Stromal cell of bone marrow (primary cell): ENCODE data around the gene MCTP2.

Experiments used
- DNase-seq: peaks from one replicate; pipeline ENCODE4 v3.0.0-alpha.2; 2012; ENCODE audit warnings: low read depth

The MCTP2 gene

DNA sequence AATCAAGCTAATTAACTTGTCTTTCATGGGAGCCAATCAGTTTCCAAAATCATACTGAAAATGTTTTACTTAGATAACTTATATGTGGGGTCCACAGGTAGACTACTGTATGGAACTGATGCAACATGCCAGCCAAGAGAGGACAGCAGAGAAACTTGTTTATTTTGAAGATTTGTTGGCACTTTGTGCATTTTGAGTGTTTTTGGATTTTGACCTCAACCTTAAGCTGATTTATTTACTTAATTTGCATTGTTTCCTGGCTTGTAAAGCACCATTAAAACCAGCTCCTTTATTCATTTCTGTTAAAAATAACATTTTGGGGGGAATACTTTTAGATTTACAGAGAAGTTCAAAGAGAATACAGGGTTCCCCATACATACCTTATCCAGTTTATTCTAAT is 166.6 kb downstream of the MCTP2 start:
- DNase-seq = no peak

DNA sequence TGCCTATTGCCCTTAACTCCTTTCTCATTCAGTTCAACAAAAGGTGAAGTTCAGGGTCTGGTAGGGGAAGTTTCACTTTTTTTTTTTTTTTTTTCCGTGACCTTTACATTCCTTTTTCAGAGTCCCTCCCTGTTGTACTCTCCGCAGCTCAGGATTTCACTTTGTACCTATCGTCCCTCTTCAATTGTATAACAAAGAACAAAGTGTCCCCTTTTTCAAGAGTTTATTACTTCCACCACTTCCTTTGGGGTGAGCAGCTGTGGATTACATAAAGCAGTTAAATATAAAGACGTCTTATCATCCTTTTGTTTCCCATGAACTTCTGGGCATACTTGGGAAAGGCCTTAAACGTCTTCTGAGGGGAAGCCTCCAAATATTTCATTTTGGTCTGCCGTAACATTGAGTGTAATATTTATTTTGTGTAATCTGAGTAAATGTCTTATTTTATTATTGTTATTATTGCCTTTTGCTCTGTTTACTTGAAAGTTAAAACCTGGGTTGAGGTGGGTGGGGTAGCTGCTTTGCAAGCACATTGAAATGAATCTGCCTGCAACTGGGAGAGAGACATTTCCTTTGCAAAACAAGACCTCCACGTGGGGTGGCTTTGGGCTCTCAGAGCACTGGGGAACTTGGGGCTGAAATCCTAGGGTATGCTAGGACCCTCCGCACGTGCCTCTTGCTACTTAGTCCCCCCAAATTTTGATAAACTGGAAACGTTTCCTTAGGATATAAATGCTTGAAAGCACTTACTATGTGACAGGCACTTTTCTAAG is 169.4 kb downstream of the MCTP2 start:
- no peak for DNase-seq

DNA sequence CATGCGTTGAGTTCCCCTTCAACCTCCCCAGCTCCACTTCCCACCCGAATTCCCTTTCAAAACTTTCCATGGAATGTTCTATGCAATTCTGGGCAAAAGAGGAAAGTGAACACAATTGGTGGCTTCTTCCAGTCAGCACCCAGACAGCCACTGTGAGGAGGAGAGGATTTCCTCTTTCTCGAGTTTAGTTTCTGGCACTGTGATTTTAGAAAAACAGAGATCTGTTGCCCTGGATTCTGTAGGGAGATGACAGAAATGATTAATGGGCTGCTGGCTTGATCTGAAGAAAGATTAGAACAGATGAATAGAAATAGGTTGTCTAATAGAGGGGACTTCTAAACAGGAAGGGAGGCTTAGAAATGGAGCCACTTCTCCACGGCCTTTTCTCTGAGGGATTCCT is 172.0 kb downstream of the MCTP2 start:
- DNase-seq = no peak

DNA sequence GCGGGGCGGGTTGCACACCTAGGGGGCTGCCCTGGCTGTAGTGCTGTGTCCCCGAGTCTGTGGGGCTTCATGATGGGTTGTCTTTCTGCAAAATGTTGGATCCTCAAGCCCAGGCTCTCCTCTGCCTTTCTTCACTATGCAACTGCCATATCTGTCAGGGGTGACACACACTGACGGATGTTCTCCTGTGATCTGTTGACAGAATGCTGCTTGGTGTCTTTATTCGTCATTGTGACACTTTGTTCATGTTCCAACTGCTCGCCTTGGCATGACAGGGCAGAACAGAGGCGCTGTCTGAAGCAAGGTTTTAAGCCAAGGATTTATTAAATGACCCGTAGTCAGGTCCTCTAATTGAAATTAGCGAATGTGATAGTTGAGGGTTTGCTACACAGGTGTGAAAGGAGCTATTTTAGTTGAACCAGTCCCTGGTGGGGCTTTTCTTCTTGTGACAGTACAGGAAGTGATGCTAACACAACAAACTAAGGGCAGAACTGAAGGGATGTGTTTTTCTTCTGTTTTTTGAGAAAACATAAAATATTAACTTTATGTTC is 173.4 kb downstream of the MCTP2 start:
- no peak for DNase-seq

DNA sequence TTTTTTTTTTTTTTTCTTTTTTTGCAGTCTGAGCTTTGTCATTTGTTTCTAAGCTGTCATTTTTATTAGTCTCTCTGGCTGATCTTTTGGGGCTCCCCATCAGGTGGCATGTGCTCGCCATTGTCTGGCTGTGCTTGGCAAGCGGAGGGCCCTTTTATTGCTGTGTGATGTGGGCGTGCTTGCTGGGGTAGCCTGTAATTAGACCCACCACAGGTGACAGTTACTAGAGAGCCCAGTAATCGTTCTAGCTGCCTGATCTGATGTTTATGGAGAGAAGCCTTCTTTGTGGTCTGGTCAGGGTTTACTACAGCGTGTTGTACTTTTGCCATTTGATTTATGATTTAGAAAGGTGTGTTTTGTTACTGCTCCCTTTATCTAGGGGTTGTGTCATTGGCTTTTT is 179.9 kb downstream of the MCTP2 start:
- DNase-seq = no peak

DNA sequence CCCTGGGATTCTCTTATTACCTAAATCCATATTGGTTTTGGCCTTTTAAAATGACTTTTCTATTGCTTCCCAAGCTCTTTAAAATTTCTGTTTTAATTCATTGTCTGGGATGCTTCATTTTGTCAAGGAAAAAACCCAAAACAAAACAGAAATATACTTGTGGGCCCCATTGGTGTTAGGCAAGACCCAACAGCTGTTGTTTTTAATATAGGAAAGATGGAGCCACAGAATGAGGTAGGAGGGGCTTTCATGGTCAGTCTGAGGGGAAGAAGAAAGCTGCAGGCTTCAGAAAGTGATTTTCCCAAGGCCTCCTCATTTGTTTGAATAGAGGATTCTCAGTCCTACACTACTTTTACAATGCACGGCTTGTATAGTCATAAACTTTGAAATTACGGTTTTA is 180.5 kb downstream of the MCTP2 start:
- no peak for DNase-seq

DNA sequence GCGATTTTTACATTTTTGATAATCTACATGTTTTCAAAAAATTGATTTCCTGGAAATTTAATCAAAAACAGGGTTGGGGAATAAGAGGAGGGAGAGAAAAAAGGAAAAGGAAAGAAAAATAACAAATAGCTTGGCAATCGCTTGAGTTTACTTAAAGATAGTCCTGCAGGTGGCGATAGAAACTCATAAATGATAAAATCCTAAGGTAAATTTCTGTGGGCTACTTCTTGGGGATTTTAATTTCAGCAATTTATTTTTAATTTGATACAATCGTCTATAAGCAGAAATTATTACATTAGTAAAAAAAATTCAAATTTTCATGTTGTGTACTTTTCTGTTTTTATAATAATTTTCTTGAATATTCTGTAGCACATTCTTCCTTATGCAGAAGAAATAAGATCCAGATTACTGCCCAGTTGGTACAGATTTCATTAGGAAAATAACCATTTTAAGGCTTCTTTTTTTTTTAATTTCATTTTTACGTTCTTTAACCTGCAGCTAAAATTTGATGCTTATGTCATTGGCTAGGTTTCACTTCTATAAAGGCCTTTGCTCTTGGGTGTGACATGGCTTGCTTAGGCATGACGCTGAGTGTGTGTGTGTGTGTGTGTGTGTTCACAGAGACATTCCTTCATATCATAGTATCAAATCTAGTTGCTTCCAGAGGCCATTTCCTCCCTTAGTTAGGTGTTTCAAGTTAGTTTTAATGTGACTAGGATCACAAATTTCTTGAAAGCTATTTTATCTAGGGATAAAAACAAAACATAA is 181.8 kb downstream of the MCTP2 start:
- no peak for DNase-seq

DNA sequence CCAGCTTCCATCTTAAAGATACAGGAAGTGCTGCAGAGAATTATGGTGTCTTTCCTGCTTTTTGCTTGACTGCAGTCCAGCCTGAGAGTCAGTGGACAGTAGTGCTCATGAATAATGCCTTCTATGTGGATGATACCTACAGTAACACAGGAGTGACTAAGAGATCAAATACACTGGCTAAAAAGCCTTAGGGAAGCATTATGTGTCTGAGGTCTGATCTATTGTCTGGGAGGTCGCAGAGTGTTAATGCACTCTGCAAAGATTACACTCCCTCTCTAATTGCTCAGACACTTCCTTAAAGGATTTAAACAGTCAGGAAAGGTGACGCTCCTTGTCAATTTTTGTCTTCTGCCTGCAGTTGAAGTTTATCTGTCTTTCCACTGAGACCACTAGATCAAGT is 183.6 kb downstream of the MCTP2 start:
- DNase-seq = no peak

DNA sequence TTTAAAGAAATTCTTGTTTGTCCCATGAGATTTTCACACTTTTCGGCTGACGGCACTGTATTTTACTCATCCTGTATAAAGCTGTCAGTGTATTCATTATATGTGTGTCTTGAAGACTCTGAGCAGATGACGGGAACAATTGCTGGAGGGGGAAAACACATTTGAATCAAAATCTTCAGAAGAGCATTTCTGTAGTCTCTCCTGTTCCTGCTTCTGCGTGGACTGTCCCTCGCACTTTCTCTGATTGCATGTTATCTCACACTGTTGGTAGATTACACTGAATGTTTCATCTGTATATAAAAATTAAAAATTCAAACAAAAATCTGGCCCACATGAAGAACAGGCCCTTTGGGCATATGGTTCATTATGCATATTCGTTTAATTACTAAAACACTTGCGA is 184.9 kb downstream of the MCTP2 start:
- no peak for DNase-seq

DNA sequence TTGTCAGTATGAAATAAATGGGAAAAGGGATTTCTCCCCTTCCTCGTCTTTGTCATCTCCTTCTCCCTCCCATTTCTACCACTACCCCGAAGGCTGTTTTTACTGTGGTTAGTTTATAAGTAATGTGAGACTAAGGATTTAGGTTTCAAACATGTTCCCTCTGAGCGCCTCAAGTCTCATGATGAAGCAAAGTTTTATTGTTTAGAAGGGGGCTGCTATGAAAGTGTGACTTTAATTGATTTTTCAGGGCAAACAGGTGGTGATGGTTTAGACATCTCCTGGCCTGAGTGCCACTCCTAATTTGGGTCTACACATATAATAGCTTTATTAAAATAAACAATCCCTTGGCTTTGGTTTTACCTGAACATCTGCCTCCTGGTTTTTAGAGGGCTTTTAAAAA is 185.5 kb downstream of the MCTP2 start:
- no peak for DNase-seq

DNA sequence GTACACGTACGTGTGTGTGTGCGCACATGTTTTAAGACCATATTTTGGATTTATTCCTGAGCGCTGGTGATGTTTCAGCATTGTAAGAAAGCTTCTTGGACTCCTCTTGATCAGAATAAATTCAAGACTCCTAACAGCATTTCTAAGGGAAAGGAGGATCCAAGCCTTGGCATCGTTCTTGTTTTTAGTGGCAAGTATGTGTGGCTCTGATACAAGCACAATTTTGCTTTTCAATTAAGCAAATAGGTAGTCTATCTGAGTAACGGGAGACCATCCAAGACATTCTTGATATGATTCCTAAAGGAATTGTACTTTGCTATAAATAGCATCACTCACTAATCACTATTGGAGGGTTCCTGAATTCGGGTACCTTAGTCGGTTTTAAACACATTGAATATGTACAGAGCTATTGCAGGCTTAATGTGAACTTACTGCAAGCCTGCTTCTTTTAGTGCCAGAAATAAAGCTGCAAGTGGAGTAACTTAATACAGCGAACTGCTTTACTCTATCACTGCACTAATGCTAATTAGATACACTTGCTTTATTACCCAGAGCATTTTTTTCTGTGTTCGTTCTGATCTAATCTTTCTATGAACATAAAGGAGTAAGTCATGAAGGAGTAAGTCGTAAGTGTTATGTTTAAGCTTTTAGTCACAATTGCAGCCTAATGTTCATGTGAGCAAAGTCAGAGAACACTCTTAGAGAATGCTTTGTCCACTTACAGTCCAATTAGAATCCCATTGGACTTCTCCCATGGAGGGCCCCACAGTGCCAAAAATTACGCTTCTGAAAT is 186.3 kb downstream of the MCTP2 start:
- DNase-seq = no peak

DNA sequence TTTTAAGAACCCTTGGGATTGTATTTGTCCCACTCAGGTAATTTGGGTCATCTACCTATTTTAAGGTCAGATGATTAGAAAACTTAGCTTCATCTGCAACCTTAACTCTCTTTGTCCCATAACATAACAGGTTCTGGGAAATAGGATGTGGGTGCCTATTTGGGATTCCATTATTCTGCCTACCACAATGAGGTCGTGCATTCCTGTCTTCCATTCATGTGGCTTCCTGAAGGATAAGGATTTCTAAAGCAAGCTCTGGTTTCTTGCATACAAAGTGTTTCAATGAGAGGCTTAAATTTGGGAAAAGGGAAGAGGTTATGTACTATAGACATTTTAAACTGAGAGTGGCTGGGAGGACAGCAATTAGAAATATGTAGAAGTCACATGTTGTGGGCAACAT is 190.3 kb downstream of the MCTP2 start:
- no peak for DNase-seq

DNA sequence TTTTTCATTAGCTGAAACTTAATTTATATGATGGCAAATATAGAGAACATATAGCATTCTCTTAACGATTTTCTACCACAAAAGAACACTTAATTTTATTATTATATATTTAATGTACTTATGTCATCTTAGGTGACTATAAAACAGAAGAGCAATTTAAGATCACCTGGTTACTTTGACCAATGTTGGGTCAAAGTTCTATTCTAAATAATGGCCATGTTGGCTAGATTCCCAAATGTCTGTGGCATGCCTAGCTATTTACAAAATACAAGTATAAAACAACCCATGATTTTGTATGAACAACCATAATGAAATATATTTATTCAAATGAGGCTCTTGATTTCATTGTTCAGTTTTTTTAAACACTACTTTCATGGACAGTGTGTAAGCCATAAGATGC is 200.9 kb downstream of the MCTP2 start:
- DNase-seq = no peak

DNA sequence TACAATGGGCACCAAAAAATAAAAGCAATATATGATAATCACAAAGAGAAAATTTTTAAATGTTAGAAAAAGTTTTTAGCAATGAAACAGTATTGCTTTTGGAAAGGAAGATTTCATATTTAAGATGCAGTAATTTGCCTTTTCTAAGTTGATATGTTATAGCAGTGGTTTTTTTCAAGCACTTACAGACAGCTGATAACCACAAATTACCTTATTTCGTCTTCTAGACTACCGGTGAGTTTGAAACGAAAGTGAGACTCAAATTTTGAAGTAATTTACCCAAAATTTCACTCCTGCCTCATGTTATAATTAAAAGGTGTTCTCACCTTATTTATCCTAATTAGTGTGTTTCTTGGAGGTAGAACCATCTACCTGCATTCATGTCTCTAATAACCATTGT is 207.8 kb downstream of the MCTP2 start:
- no peak for DNase-seq

DNA sequence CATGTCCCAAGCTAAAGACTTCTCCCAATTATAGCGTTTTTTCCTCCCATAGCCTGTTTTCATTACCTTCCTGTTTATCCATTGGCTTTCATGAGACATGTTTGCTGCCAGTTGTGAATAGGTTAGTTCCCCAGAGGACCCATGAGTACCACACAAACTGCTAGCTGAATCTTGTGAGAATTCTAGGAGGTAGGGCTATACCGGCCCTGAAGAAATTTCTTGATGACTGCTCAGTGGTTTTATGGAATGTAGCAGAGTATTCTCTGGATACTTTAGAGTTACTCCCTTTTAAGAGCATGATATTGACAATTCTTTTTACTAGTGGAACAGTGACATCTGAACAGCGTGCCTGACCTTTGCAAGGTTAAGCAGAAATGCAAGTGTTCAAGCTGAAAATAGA is 210.4 kb downstream of the MCTP2 start:
- no peak for DNase-seq

DNA sequence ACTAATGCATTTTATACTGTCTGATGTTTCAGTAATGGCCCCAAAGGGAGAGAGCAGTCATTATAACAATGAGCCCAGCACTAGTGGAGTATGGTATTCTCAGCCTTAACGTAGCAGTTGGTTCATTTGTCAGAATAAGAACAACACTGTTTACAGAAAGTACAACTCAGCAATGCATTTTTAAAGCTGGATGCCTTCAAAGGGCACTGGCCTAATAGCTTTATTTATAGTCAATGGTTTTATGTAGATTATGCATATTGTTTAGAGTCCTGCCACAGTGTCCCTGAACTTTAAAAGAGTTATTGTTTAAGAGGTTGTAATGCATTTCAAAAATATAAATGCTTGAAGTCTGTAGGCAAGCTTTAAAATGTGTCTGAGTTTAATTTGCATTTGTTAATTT is 211.1 kb downstream of the MCTP2 start:
- no peak for DNase-seq

DNA sequence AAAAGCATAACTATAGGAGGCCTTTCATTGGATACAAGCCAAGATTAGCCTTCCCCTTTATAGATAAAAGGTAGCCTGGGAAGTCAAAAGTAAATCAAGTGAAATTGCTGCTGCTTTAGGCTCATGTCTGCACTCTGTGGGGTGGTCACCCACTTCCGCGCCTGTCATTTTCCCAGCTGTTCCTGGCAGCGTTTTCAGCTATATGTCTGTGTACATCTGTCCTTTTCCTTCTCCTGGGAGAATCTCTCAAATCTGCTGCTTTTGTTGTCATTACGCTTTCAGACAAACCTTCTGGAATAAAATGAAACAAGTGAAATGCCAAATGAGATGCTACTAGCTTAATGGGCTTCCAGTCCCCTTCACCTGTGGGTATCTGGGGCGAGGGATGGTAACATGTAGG is 211.8 kb downstream of the MCTP2 start:
- no peak for DNase-seq

DNA sequence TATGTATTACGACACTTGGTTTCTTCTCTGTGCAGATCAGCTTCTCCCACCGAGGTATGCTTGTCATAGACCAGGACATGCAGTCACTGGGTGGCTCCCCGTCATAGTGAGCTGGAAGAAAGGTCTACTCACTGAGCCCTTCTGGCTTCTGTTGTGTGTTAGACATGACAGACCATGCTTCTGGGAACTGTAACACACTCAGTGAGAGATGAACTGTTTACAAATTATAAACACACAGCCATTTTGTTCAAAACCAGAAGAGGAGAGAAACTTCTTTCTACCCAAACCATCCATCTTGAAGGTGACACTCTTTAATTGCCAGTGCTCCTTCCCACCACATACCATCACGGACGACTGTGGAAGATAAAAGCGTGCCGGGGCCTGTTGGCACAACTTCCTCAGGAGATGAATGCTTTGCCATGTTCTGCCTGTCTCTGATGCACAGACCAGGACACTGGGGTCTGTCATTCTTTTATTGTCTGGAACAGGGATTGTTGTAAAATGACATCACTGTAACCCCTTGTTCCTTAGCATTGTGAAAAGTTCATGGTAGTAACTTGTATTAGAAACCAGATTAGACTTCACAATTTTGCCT is 214.3 kb downstream of the MCTP2 start:
- no peak for DNase-seq

DNA sequence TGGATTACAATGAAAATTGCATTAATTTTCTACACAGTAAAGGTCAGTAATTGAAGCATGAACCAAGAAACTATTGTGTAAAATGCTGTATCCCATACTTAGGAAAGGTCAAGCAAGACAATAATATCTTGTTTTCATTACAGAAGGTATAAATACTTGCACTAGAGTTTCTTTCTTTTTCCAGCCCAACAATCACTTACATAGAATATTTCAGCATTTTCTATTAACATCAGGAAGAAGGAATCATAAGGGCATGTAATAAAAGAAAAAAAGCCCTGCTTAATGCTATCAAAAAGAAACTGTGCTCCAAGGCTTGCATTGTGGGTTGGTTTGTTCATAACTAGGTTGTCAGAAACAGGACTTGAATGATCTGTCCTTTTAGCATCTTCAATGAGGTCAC is 215.1 kb downstream of the MCTP2 start:
- DNase-seq = no peak

DNA sequence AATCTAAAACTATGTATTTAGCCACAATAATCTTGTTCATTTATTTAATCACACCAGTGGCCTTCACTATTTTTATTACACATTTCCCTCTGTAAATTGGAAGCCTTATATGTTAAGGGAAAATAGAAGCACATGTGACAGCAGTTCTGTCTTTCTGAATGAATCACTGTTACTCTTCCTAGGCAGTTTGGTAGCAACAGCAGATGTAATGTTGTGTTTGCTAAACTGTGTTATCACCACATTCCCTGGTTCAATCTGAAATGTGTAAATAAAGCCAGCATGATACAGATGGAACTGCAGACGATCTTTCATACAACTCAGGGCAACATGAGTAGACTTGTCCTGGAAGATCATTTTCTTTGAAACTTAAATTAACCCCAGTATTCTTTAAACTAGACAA is 220.1 kb downstream of the MCTP2 start:
- no peak for DNase-seq

DNA sequence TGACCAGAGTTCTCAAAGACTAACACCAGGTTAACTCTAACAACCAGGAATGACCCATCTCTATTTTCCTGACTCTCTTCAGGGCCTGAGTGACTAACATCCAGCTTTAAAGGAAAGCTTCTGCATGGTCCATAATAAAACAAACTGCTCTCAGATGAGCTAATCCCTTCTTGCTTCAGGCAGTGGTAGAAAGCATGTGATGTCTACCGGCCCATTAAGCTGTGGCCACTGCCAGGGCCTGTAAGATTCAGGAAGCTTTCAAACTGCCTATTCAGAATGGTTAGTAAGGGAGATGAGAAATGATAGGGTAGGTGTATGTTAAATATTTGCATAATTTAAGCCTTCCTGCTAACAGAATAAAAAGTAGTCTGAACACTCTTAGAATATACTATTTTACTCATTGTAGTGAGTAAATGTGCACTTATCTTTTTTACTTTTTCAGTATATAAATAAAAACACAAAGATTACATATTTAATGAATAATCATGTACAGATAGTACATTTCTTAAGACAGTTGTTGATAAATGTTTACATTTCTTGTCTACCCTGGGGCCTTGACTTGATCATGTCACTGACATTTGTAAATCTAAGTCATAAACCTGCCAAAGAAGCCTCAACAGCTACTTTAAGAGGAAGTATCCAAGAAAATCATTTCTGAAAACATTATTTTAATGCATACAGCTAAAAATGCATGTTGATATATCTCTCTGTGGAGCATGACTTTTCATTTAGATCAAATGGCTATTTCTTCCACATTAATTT is 222.0 kb downstream of the MCTP2 start:
- no peak for DNase-seq

DNA sequence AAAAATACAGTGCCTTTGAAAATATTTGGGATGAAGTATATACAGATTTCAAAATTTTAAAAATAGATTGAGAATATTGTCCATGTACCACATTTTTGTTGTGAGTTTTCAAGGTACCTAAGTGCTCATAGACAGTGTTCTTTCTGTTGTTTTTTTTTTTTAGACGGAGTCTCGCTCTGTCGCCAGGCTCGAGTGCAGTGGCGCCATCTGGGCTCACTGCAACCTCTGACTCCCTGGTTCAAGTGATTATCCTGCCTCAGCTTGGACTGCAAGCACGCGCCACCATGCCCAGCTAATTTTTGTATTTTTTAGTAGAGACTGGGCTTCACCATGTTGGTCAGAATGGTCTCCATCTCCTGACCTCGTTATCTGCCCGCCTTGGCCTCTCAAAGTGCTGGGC is 223.9 kb downstream of the MCTP2 start:
- no peak for DNase-seq
